Measurements from ENCODE around the gene USP1.

USP1 gene

DNA sequence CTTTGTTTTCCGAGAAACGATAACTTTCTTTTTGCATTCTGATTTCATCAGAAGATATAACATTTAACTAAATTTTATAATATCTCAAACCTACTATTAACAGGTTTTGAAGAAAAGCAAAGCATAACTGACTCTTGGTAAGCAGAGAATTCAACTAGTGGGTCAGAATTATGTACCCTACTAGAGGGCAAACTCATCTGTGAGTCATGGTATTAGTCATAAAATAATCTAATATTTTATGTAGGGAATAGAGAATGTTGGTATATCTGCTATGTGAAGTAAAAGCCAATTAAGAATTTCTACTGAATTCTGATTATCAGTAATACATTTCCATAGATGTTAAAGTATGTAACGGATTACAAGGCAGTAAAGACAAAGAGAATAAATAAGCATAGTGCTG is 56.8 kb downstream of the USP1 start:
- no peak for DNase-seq

DNA sequence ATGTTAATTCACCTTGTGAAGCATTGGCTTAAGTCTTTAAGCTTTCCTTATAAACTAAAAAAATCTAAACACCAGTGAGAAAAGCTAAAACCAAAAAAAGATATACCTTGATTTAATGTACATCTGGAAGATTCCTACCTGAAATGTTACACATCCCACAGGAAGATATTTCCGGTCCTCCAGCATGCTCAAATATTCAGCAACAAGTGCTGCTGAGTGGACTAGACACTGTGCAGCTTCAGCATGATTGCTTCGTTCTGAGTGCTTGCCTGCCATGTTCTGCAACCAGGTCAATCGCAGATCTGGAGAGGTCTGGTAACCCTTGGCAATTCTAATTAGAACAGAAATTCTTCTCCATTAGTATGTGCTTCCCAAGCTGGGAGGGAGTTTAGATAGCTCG is 57.3 kb downstream of the USP1 start:
- DNase-seq = no peak

DNA sequence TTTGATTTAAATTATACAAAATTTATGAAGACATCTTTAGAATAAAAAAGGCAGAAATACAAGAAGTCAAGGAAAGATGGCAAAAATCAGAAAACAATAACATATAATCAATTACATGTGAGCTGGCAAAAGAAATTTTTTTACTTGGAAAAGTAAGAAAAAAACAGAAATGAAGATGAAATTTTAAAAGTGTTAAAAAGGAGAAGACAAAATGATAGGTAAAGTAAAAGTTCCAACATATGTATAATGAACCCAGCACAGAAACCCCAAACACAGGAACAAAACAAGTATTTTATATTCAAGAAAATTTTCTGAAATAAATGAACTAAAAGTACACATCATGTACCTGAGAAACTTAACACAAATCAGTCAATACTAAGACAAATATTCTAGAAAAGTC is 63.4 kb downstream of the USP1 start:
- no peak for DNase-seq
